DND-41 (cell line): Measurements from ENCODE around the gene LPAR1.

Experiments used
- ATAC-seq: fragments of 200-7000 bp; cut with Tn5 transposase; 3 replicates; pipeline ENCODE4 v1.9.1; 2021; ENCODE audit warnings: low read depth; ENCODE audit not compliant: insufficient read depth
- DNase-seq: peaks from one replicate; pipeline ENCODE4 v3.0.0-alpha.2; 2020
- H2AFZ ChIP-seq: 2 replicates; pipeline ENCODE4 v1.6.0; 2012; ENCODE audit warnings: low read depth, low read length
- H3K27ac ChIP-seq: 2 replicates; pipeline ENCODE4 v1.5.1; 2012; ENCODE audit warnings: low read length, inconsistent platforms
- H3K27me3 ChIP-seq: fragments of 200-600 bp; sonication (generic); 2 replicates; pipeline ENCODE4 v1.6.0; 2012; ENCODE audit warnings: low read length, mild to moderate bottlenecking, inconsistent platforms; ENCODE audit not compliant: insufficient read depth, poor library complexity
- H3K36me3 ChIP-seq: 2 replicates; pipeline ENCODE4 v1.5.1; 2012; ENCODE audit warnings: low read length, inconsistent platforms; ENCODE audit not compliant: insufficient read depth
- H3K4me1 ChIP-seq: 2 replicates; pipeline ENCODE4 v1.5.1; 2012; ENCODE audit warnings: mild to moderate bottlenecking, low read length; ENCODE audit not compliant: insufficient read depth
- H3K4me2 ChIP-seq: 2 replicates; pipeline ENCODE4 v1.6.0; 2012; ENCODE audit warnings: mild to moderate bottlenecking, moderate library complexity, low read length, inconsistent platforms; ENCODE audit not compliant: insufficient read depth
- H3K4me3 ChIP-seq, 2 experiments: fragments of 200-600 bp in 1 of 2; shearing (Covaris generic) in 1 of 2; 2 replicates each; pipeline ENCODE4 v1.5.1; 2012 to 2016; ENCODE audit warnings: inconsistent platforms in 2 of 2, low read length in 2 of 2, mild to moderate bottlenecking in 2 of 2, low read depth in 1 of 2, moderate library complexity in 1 of 2
- H3K79me2 ChIP-seq: 2 replicates; pipeline ENCODE4 v1.6.0; 2012; ENCODE audit warnings: low read length, inconsistent platforms; ENCODE audit not compliant: insufficient read depth
- H3K9ac ChIP-seq: 2 replicates; pipeline ENCODE4 v1.6.0; 2012; ENCODE audit warnings: low read depth, mild to moderate bottlenecking, inconsistent platforms, low read length, moderate library complexity
- H3K9me3 ChIP-seq: 2 replicates; pipeline ENCODE4 v1.5.1; 2012; ENCODE audit warnings: low read length, moderate library complexity, mild to moderate bottlenecking, inconsistent platforms; ENCODE audit not compliant: insufficient read depth, severe bottlenecking
- H4K20me1 ChIP-seq: 2 replicates; pipeline ENCODE4 v1.6.0; 2012; ENCODE audit warnings: low read length; ENCODE audit not compliant: insufficient read depth
- CTCF ChIP-seq: IDR thresholded peaks from 2 replicates; pipeline ENCODE4 v1.5.1; 2012; ENCODE audit warnings: borderline replicate concordance, low read length, moderate library complexity, mild to moderate bottlenecking; ENCODE audit not compliant: poor library complexity, severe bottlenecking; ENCODE audit errors: extremely low read depth
- EZH2 ChIP-seq: IDR thresholded peaks from 3 replicates; pipeline ENCODE4 v1.6.1; 2012; ENCODE audit warnings: borderline replicate concordance, low read depth, mild to moderate bottlenecking, moderate library complexity, low read length, inconsistent platforms; ENCODE audit not compliant: severe bottlenecking

The LPAR1 gene

DNA sequence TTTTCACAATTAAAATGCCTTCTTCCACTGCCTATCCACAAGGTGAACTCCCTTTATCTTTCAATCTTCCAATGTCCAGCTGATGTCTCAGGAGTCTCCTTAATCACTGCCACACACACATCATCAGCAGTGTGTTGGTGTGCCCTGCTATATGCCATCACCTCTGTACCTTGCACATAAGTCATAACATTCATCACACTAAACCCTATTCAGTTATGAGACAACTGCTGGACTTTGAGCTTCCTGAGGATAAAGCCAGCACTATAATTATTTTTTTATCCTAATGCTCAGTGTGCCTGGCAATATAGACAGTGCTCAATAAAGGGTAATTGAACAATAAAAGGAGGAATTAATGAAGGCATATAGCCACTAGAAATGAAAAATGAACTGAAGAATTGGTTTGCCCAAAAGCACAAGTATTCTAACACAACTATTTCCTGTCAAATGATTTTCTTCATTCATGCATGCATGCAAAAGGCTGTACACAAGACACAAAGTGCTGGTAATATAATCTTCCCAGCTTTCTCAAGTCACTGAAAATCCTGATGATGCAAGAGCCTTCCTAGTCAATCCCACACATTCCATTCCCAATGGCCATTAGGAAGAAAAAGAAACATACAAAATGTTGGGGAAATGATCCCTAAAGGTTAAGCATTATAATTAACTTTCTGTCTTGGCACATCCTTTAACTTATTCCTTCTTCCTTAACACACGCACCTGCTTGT, 32.4 kb downstream of the LPAR1 start:
- H3K27ac ChIP-seq: no peak overlapping the region
- no peaks in the 10 kb centered on the region for H3K79me2 ChIP-seq
- no peak for DNase-seq
- H3K4me2 ChIP-seq: no peak overlapping the region
- ATAC-seq: no peak
- H3K4me3 ChIP-seq: no peak overlapping the region
- H3K36me3 ChIP-seq: no peaks in the 10 kb centered on the region
- H3K27me3 ChIP-seq: no peaks in the 10 kb centered on the region
- no peaks in the 10 kb centered on the region for H3K9me3 ChIP-seq
- no peaks in the 10 kb centered on the region for H3K4me1 ChIP-seq
- no peak overlapping the region for H2AFZ ChIP-seq
- H3K9ac ChIP-seq: no peak overlapping the region
- no peak for TF ChIP-seq EZH2
- no peak for TF ChIP-seq CTCF
- H4K20me1 ChIP-seq: no peaks in the 10 kb centered on the region

GRCh38 chr9:111004936-111005335, 33.3 kb downstream of the LPAR1 start:
- Histone ChIP-seq H3K27me3 (no peaks in the 10 kb centered on the region), H2AFZ (no peak overlapping the region), H3K9ac (no peak overlapping the region), H3K4me1 (no peaks in the 10 kb centered on the region), H4K20me1 (no peaks in the 10 kb centered on the region), H3K4me3 (no peak overlapping the region), H3K36me3 (no peaks in the 10 kb centered on the region), H3K4me2 (no peak overlapping the region), H3K9me3 (no peaks in the 10 kb centered on the region), H3K79me2 (no peaks in the 10 kb centered on the region), H3K27ac (no peak overlapping the region)
- TF ChIP-seq EZH2 (no peak), CTCF (no peak)
- no peak for ATAC-seq
- DNase-seq: no peak

GRCh38 chr9:111003182-111003581, 35.1 kb downstream of the LPAR1 start:
- no peaks in the 10 kb centered on the region for H3K27me3 ChIP-seq
- H3K36me3 ChIP-seq: no peaks in the 10 kb centered on the region
- no peak overlapping the region for H3K27ac ChIP-seq
- no peaks in the 10 kb centered on the region for H3K79me2 ChIP-seq
- no peak for DNase-seq
- H4K20me1 ChIP-seq: no peaks in the 10 kb centered on the region
- H2AFZ ChIP-seq: no peak overlapping the region
- no peak overlapping the region for H3K4me2 ChIP-seq
- TF ChIP-seq CTCF (no peak), EZH2 (no peak)
- no peak overlapping the region for H3K4me3 ChIP-seq
- no peak for ATAC-seq
- no peaks in the 10 kb centered on the region for H3K4me1 ChIP-seq
- H3K9ac ChIP-seq: no peak overlapping the region
- no peaks in the 10 kb centered on the region for H3K9me3 ChIP-seq
